GM21825 (cell line): Measurements from ENCODE around the gene OVAAL.
"Not testable (repeated sequence)": the region's sequence is repeated elsewhere in the genome, so short reads cannot be mapped to it uniquely, and the experiment has no call there.

Experiments used
- ATAC-seq: cut with Tn5 transposase; IDR thresholded peaks from one replicate; pipeline ENCODE4 v1.9.1; 2021; ENCODE audit warnings: mild to moderate bottlenecking, moderate library complexity; ENCODE audit not compliant: unreplicated experiment

The OVAAL gene

DNA sequence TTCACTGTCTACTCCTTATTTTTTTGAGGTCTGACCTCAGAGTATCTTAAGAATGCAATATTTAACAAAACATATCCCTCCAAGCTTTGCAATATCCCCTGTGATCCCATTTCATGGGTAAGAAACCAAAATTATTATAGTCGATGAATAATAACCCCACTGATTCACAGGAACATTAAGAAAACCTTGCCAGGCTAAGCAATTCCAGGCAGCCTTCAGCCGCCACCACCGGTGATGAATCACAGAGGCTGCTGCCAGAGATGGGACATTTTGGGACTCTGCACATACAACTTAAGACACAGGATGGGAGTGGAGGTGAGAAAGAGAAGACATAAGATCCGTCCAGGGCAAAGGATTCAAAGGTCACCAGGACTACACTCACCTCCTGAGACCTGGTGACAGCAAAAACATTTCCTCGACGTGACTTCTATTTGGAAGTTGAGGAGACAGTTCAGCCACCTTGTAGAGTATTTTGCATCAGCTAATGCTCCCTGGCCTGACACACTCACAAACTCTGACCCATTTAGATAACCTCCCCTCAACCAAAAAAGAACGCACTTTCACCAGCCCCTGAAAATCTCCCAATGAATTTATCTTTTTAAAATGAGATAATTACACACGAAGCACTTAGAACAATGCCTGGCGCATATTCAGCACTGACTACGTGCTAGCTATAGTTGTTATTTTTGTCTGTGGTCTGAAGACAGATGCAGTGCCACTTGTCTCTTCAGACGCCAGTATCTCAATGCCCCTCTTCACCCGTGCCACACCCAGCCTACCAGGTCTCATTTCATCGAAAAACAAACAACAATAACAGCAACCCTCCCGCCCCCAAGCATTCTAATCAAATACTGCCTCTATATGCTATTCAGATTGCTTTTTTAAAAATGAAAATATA lies 17.8 kb upstream of the OVAAL start:
- no peak for ATAC-seq

DNA sequence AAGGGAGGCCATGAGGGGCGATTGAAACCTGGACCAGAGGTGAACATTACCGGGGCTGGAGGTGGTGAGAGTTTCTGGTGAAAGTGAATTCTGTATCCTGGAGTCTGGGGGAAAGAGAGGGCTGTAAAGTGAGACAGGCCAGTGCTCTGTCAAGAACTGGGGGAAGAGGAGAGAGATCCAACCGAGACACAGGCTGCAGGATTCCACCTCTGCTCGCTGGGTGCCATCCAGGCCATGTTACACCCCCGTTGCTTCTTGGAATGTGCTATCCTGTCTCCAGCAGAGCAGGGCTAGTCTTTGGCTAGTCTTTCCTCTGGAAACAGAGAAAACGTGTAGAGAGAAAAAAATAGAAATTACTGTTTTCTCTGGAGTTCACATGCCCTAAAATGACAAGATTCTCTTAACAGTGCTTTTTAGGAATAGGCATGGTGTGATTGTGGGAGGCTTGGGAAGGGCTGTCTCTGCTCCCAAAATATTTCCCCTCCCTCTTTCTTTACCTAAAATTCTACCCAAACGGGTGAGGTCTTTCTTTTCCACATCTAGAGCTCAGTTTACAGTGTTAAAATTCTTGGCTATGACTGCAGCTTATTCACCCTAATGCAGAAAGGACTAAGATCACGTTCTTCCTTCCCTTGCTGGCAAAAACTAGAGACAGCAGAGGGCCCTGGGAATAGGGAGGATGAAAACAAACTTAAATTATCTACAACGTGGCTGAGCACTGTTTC lies 16.5 kb upstream of the OVAAL start:
- ATAC-seq, result no peak

- no peak for ATAC-seq
Observed at GRCh38 chr1:180542838-180543145, 16.0 kb upstream of the OVAAL start.

GRCh38 chr1:180544050-180544449 lies 14.7 kb upstream of the OVAAL start:
- ATAC-seq, result no peak

DNA sequence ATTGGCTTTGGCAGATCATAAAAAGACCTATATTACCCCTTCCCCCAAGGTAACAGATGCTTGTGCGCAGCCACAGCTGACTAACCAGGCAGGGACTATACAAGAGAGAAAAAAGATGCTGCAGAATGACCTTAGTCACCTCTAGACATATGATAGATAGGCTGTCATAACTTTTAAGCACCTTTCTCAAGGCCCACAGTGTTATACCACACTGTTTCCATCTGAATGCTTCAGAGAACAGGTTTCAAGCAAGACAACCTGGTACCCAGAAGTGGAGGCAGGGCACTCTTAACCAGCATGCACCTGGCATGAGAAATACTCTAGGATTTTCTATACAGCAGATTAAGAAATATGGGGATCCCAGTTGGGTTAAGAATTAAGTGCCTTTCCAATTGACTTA lies 12.8 kb upstream of the OVAAL start:
- no peak for ATAC-seq

GRCh38 chr1:180548686-180549317 lies 10.0 kb upstream of the OVAAL start:
- ATAC-seq, result no peak

DNA sequence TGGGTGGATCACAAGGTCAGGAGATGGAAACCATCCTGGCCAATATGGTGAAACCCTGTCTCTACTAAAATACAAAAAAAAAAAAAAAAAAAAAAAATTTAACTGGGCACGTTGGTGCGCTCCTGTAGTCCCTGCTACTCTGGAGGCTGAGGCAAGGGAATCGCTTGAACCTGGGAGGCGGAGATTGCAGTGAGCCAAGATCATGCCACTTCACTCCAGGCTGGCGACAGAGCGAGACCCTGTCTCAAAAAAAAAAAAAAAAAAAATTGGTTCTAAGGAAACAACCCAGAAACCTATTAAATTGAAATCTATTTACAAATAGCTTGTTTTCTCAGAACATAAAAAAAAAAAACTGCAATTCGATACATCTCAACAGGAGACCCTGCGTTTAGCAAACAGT lies 9.0 kb upstream of the OVAAL start:
- ATAC-seq, result not testable (repeated sequence)

DNA sequence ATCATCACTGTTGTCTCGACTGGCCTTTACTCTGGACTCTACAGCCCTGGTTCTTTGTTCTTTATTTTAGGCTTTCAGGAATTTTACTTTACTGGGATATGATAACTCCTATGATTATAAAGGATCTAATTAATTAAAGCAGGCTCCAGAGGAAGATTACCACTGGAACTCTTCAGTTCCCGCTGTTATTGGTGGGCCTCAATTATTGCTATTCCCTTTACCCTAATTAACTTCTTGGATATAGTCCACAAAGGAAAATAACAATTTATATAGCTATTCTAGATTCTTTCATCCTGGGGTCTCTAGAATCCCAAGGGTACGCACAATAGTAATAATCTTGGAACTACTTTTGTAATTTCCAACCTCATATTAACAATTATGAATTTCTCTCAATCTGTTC lies 8.5 kb upstream of the OVAAL start:
- no peak for ATAC-seq

- no peak for ATAC-seq
Observed at GRCh38 chr1:180551997-180552396, 6.8 kb upstream of the OVAAL start.

DNA sequence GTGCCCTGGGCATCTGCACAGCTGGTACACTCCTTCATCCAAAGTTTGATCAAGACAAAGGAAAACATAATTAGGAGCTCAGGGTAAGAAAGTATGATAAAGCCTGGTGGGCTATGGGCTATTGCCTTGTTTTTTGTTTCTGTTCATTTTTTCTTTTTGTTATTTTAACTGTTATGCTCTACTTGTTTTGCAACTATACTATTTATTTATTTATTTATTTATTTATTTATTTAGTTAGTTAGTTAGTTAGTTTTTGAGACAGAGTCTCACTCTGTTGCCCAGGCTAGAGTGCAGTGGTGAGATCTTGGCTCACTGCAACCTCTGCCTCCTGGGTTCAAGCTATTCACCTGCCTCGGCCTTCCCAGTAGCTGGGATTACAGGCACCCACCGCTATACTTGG lies 5.7 kb upstream of the OVAAL start:
- not testable (repeated sequence) for ATAC-seq

- no peak for ATAC-seq
Observed at GRCh38 chr1:180555411-180555810, 3.4 kb upstream of the OVAAL start.

GRCh38 chr1:180560200-180560867 lies 1.6 kb downstream of the OVAAL start:
- no peak for ATAC-seq

DNA sequence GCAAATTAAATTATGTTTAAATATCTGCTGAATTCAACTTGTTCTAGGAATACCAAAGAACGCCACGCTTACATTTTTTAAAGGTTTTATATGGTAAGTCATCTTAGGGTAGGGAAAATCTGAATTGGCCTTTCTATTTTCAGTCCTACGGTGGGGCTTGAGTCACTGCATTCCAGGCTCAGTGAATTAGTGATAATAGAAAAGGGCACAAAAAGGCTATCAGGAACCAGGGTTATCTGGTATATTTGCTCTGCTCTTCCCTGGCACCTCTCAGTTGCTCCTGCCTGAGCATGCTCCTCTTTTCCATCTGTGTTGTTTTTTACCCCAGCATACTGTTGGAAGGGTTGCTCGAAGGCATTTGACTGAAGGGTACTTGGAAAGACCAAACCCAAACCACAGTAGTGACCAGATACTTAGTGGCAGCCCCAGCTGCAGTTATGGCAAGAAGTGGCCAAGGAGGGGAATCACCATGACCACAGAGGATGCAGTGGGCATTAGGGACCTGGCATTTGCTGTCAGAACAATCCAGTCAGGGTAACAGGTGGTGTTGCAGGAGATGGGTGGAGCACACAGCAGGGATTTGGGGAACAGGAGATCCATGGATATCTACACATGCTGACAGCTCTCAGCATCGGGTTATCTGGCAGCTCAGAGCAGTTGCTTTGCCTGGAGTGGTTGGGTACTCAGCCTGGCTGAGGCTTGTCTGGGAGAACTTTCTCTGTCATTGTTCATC lies 2.3 kb downstream of the OVAAL start:
- ATAC-seq, result no peak

DNA sequence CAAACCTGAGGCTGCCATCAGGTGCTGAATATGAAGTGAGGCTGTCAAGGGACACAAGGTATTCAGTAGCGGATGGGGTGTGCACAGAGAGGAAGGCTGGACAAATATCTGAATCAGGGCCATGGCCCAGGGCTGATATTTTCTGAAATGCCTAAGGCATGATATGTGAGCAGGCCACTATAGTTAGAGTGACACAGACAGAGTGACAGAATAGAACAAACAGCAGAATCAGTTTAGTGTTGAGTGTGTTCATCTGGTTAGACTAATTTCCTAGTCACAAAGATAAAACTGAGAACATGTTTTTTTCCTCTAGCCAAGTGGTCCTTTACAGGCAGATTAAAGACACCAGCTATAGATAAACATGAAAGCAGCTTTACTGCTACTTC lies 3.9 kb downstream of the OVAAL start:
- no peak for ATAC-seq

DNA sequence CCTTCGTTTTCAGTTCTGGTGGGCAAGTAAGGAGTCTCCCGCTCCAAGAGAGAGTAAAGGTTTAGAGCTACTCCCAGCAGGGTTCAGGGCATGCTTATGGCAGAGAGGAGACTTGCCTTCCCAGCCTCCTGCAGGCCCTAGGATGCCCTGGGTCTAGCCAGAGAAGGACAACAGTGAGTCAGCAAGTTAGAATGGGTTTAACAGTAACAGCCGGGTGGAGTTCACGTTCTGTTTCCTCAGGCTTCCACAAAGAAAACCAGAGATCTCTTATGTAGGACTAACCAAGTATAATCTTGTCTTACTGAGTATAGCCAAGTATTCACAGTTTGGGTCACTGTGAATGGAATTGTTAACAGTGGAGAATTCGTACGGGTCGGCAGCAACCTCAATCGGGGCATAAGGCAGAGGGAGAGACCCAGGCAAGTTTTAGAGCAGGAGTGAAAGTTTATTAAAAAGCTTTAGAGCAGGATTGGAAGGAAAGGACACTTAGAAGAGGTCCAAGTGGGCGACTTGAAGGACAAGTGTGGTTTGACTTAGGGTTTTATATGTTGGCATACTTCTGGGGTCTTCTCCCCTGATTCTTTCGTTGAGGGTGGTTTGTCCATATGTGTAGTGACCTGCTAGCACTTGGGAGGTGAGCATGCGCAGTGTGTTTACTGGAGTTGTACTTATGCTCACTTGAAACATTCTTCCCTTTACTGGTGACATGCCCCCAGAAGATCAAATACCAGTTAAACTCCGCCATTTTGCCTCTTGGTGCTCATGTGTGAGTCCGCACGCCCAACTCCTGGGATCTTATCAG lies 4.5 kb downstream of the OVAAL start:
- ATAC-seq, result no peak

GRCh38 chr1:180565121-180565871 lies 6.5 kb downstream of the OVAAL start:
- no peak for ATAC-seq

DNA sequence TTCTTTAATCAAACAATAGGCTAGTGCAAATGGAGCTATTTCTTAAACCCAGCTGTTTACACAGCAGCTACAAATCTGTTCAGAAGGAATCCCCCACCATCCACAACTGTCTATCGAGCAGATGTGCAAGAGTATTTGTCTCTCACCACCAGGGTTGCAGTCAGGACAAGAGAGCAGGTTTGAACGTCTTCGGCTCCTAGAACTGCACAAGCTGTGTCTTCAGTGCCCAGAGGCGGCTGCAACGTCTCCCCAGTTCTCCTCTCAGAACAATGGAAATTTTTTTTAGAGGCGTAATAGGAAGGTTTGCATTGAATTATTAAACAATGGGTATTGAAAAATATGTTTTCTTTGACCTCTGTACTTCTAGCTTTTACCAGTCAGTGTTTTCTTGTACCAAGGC lies 7.3 kb downstream of the OVAAL start:
- ATAC-seq, result no peak

DNA sequence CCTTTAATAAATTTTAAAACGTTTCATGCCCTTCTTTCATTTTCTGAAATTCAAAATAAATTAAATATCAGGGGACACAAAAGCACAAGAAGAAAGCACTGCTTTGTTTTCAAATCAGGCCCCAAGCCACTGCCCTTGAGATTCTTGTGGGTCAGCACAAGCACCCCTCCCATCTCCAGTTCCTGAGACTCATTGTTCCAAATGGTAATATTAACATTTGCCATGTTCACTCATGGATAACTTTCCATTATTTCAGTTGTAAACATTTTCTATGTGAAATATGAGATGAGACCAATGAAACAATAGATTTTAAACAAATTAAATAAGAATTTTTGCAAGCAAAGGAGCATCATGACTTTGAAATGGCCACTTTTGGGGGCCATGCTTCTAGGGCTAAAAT lies 7.7 kb downstream of the OVAAL start:
- no peak for ATAC-seq

- no peak for ATAC-seq
Observed at GRCh38 chr1:180567654-180568053, 8.9 kb downstream of the OVAAL start.
